Measurements from ENCODE around the gene CASS4. TPM values are rescaled to one million over a fixed set of nuclear protein-coding genes. Genes with fewer than 3 reads are reported as not detected.
A peak's percentile ranks its signal among the peaks of the same experiment; 100 is the strongest.

Gene CASS4
- total RNA-seq: 13.4 TPM

- Histone ChIP-seq H3K4me3 (ENCODE audit: low read length) (peak within 1 kb of the TSS; percentile 47), H3K27me3 (ENCODE audit: insufficient read depth, low read length) (no peaks in the 10 kb centered on the region), H3K9me3 (ENCODE audit: low read depth, low read length) (no peaks in the 10 kb centered on the region), H3K4me1 (ENCODE audit: insufficient read depth, low read length) (peaks cover 63% of the 10 kb centered on the region)
These were observed at the start of gene CASS4 for GRCh38 chr20:56411759-56412472. Gene CASS4, plus strand, starts transcription at chr20:56412260. Its CDS starts 199 bp downstream, at chr20:56412459.

- no peaks in the 10 kb centered on the region for H3K9me3 ChIP-seq (ENCODE audit: low read depth, low read length)
- H3K4me3 ChIP-seq (ENCODE audit: low read length): no peak overlapping the region
- peaks cover 11% of the 10 kb centered on the region for H3K4me1 ChIP-seq (ENCODE audit: insufficient read depth, low read length)
- no peaks in the 10 kb centered on the region for H3K27me3 ChIP-seq (ENCODE audit: insufficient read depth, low read length)
These were observed 49.1 kb upstream of the CASS4 start for GRCh38 chr20:56362833-56363413.

GRCh38 chr20:56363491-56363890 is 48.6 kb upstream of the CASS4 start:
- H3K4me3 ChIP-seq (ENCODE audit: low read length): no peak overlapping the region
- peaks cover 11% of the 10 kb centered on the region for H3K4me1 ChIP-seq (ENCODE audit: insufficient read depth, low read length)
- no peaks in the 10 kb centered on the region for H3K27me3 ChIP-seq (ENCODE audit: insufficient read depth, low read length)
- no peaks in the 10 kb centered on the region for H3K9me3 ChIP-seq (ENCODE audit: low read depth, low read length)

GRCh38 chr20:56368351-56369134 is 43.5 kb upstream of the CASS4 start:
- H3K27me3 ChIP-seq (ENCODE audit: insufficient read depth, low read length): no peaks in the 10 kb centered on the region
- no peaks in the 10 kb centered on the region for H3K9me3 ChIP-seq (ENCODE audit: low read depth, low read length)
- peaks cover under 1% of the 10 kb centered on the region for H3K4me1 ChIP-seq (ENCODE audit: insufficient read depth, low read length)
- no peak overlapping the region for H3K4me3 ChIP-seq (ENCODE audit: low read length)

- Histone ChIP-seq H3K4me1 (ENCODE audit: insufficient read depth, low read length) (peaks cover 7% of the 10 kb centered on the region), H3K27me3 (ENCODE audit: insufficient read depth, low read length) (no peaks in the 10 kb centered on the region), H3K4me3 (ENCODE audit: low read length) (no peak overlapping the region), H3K9me3 (ENCODE audit: low read depth, low read length) (no peaks in the 10 kb centered on the region)
These were observed 42.9 kb upstream of the CASS4 start for GRCh38 chr20:56369179-56369578.

GRCh38 chr20:56371977-56372376 is 40.1 kb upstream of the CASS4 start:
- H3K4me3 ChIP-seq (ENCODE audit: low read length): no peak overlapping the region
- peaks cover 28% of the 10 kb centered on the region for H3K4me1 ChIP-seq (ENCODE audit: insufficient read depth, low read length)
- H3K27me3 ChIP-seq (ENCODE audit: insufficient read depth, low read length): no peaks in the 10 kb centered on the region
- H3K9me3 ChIP-seq (ENCODE audit: low read depth, low read length): no peaks in the 10 kb centered on the region

- no peaks in the 10 kb centered on the region for H3K9me3 ChIP-seq (ENCODE audit: low read depth, low read length)
- no peak overlapping the region for H3K4me3 ChIP-seq (ENCODE audit: low read length)
- H3K4me1 ChIP-seq (ENCODE audit: insufficient read depth, low read length): peaks cover 31% of the 10 kb centered on the region
- no peaks in the 10 kb centered on the region for H3K27me3 ChIP-seq (ENCODE audit: insufficient read depth, low read length)
These were observed 39.2 kb upstream of the CASS4 start for GRCh38 chr20:56372850-56373249.

GRCh38 chr20:56373942-56374341 is 38.1 kb upstream of the CASS4 start:
- H3K4me3 ChIP-seq (ENCODE audit: low read length): no peak overlapping the region

GRCh38 chr20:56376331-56376730 is 35.7 kb upstream of the CASS4 start:
- Histone ChIP-seq H3K4me3 (ENCODE audit: low read length) (no peak overlapping the region), H3K27me3 (ENCODE audit: insufficient read depth, low read length) (no peaks in the 10 kb centered on the region), H3K4me1 (ENCODE audit: insufficient read depth, low read length) (peaks cover 34% of the 10 kb centered on the region), H3K9me3 (ENCODE audit: low read depth, low read length) (no peaks in the 10 kb centered on the region)

More at GRCh38 chr20:56373942-56374341, 38.1 kb upstream of the CASS4 start:
- Histone ChIP-seq H3K27me3 (ENCODE audit: insufficient read depth, low read length) (no peaks in the 10 kb centered on the region), H3K9me3 (ENCODE audit: low read depth, low read length) (no peaks in the 10 kb centered on the region), H3K4me1 (ENCODE audit: insufficient read depth, low read length) (peaks cover 31% of the 10 kb centered on the region)

GRCh38 chr20:56378386-56378785 is 33.7 kb upstream of the CASS4 start:
- Histone ChIP-seq H3K9me3 (ENCODE audit: low read depth, low read length) (no peaks in the 10 kb centered on the region), H3K4me1 (ENCODE audit: insufficient read depth, low read length) (peaks cover 34% of the 10 kb centered on the region), H3K4me3 (ENCODE audit: low read length) (no peak overlapping the region), H3K27me3 (ENCODE audit: insufficient read depth, low read length) (no peaks in the 10 kb centered on the region)

- no peaks in the 10 kb centered on the region for H3K27me3 ChIP-seq (ENCODE audit: insufficient read depth, low read length)
- no peak overlapping the region for H3K4me3 ChIP-seq (ENCODE audit: low read length)
- no peaks in the 10 kb centered on the region for H3K9me3 ChIP-seq (ENCODE audit: low read depth, low read length)
- H3K4me1 ChIP-seq (ENCODE audit: insufficient read depth, low read length): peaks cover 16% of the 10 kb centered on the region
These were observed 31.7 kb upstream of the CASS4 start for GRCh38 chr20:56380375-56380774.

- Histone ChIP-seq H3K4me1 (ENCODE audit: insufficient read depth, low read length) (peaks cover 10% of the 10 kb centered on the region), H3K4me3 (ENCODE audit: low read length) (no peak overlapping the region), H3K9me3 (ENCODE audit: low read depth, low read length) (no peaks in the 10 kb centered on the region), H3K27me3 (ENCODE audit: insufficient read depth, low read length) (no peaks in the 10 kb centered on the region)
These were observed 30.6 kb upstream of the CASS4 start for GRCh38 chr20:56381501-56381900.

GRCh38 chr20:56382696-56383095 is 29.4 kb upstream of the CASS4 start:
- Histone ChIP-seq H3K4me3 (ENCODE audit: low read length) (no peak overlapping the region), H3K4me1 (ENCODE audit: insufficient read depth, low read length) (peaks cover 3% of the 10 kb centered on the region), H3K9me3 (ENCODE audit: low read depth, low read length) (no peaks in the 10 kb centered on the region), H3K27me3 (ENCODE audit: insufficient read depth, low read length) (no peaks in the 10 kb centered on the region)

GRCh38 chr20:56383334-56383733 is 28.7 kb upstream of the CASS4 start:
- Histone ChIP-seq H3K27me3 (ENCODE audit: insufficient read depth, low read length) (no peaks in the 10 kb centered on the region), H3K4me3 (ENCODE audit: low read length) (no peak overlapping the region), H3K9me3 (ENCODE audit: low read depth, low read length) (no peaks in the 10 kb centered on the region), H3K4me1 (ENCODE audit: insufficient read depth, low read length) (peaks cover 3% of the 10 kb centered on the region)

- no peaks in the 10 kb centered on the region for H3K4me1 ChIP-seq (ENCODE audit: insufficient read depth, low read length)
- no peaks in the 10 kb centered on the region for H3K9me3 ChIP-seq (ENCODE audit: low read depth, low read length)
- no peaks in the 10 kb centered on the region for H3K27me3 ChIP-seq (ENCODE audit: insufficient read depth, low read length)
- no peak overlapping the region for H3K4me3 ChIP-seq (ENCODE audit: low read length)
These were observed 26.9 kb upstream of the CASS4 start for GRCh38 chr20:56385130-56385529.
